GM06990 (cell line): ENCODE measurements around the gene CCDC188.

Source experiments
- DNase-seq: peaks from one replicate; pipeline ENCODE4 v3.0.0-alpha.2; 2011; ENCODE audit not compliant: insufficient read length; ENCODE audit errors: extremely low read depth
- H3K27me3 ChIP-seq: replicated peaks from 2 replicates; pipeline ENCODE4 v1.6.0; 2011; ENCODE audit warnings: low read length; ENCODE audit not compliant: control insufficient read depth, insufficient read depth
- H3K36me3 ChIP-seq: 2 replicates; pipeline ENCODE4 v1.5.1; 2011; ENCODE audit warnings: low read length; ENCODE audit not compliant: control insufficient read depth, insufficient read depth
- H3K4me3 ChIP-seq: replicated peaks from 2 replicates; pipeline ENCODE4 v1.5.1; 2011; ENCODE audit warnings: low read depth, mild to moderate bottlenecking, control low read depth, low read length
- TF ChIP-seq, protein P1 (sequence below): IDR thresholded peaks from 2 replicates; pipeline ENCODE4 v1.5.1; 2011; ENCODE audit warnings: low read length, control low read depth, mild to moderate bottlenecking, inconsistent platforms; ENCODE audit not compliant: insufficient read depth, poor library complexity, severe bottlenecking

Gene CCDC188

DNA sequence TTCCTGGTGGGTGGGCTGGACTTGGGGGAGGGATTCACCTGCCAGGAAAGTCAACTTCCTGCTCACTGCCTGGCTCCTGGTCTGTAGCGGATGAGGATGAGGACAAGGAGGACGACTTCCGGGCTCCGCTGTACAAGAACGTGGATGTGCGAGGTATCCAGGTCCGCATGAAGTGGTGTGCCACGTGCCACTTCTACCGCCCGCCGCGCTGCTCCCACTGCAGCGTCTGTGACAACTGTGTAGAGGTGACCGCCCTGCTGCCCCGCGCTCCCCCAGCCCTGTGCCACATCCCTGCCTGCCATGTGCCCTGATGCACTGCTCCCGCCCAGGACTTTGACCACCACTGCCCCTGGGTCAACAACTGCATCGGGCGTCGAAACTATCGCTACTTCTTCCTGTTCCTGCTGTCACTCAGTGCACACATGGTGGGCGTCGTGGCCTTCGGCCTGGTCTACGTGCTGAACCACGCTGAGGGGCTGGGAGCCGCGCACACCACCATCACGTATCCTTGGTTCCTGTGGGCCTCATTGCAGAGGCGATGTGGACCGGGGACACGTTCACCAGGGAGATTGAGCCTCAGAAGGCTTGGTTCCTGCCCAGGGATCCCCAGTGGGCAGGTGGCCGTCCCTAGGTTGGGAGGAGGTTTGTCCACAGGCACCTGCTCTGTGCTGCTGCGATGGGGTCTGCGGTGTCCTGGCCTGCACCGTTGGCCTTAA, 11.3 kb downstream of the CCDC188 start:
- TF ChIP-seq, protein P1, sequence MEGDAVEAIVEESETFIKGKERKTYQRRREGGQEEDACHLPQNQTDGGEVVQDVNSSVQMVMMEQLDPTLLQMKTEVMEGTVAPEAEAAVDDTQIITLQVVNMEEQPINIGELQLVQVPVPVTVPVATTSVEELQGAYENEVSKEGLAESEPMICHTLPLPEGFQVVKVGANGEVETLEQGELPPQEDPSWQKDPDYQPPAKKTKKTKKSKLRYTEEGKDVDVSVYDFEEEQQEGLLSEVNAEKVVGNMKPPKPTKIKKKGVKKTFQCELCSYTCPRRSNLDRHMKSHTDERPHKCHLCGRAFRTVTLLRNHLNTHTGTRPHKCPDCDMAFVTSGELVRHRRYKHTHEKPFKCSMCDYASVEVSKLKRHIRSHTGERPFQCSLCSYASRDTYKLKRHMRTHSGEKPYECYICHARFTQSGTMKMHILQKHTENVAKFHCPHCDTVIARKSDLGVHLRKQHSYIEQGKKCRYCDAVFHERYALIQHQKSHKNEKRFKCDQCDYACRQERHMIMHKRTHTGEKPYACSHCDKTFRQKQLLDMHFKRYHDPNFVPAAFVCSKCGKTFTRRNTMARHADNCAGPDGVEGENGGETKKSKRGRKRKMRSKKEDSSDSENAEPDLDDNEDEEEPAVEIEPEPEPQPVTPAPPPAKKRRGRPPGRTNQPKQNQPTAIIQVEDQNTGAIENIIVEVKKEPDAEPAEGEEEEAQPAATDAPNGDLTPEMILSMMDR, result no peak
- Histone ChIP-seq H3K27me3 (no peaks in the 10 kb centered on the region), H3K4me3 (no peak overlapping the region), H3K36me3 (peaks cover 1% of the 10 kb centered on the region)
- DNase-seq, result no peak

DNA sequence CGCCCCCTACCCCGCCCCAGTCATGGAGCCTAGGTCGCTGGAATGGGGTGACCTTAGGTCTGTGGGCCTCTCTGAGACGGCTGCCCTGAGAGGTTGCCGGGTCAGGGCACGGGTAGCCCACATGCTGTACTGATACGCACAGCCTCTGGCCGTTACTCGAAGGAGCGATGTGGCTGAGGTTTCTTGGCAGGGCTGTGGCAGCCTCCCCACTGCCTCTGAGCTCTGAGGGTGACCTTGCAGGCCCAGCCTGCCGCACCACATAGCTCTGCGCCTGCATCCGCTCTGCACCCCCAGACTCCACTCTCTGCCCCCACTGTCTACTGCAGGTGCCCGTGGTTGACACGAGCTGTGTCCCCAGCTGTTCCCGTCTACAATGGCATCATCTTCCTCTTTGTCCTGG, 12.0 kb downstream of the CCDC188 start:
- Histone ChIP-seq H3K36me3 (peaks cover 1% of the 10 kb centered on the region), H3K4me3 (no peak overlapping the region), H3K27me3 (no peaks in the 10 kb centered on the region)
- DNase-seq, result no peak
- TF ChIP-seq, protein P1, result no peak

GRCh38 chr22:20138417-20138738, 12.5 kb downstream of the CCDC188 start:
- TF ChIP-seq, protein P1, result no peak
- Histone ChIP-seq H3K4me3 (no peak overlapping the region), H3K27me3 (no peaks in the 10 kb centered on the region), H3K36me3 (peaks cover 1% of the 10 kb centered on the region)
- no peak for DNase-seq

GRCh38 chr22:20137671-20138416, 13.0 kb downstream of the CCDC188 start:
- Histone ChIP-seq H3K36me3 (peaks cover 1% of the 10 kb centered on the region), H3K27me3 (no peaks in the 10 kb centered on the region), H3K4me3 (no peak overlapping the region)
- no peak for DNase-seq
- TF ChIP-seq, protein P1, result no peak

- DNase-seq, result no peak
- H3K4me3 ChIP-seq, result no peak overlapping the region
- TF ChIP-seq, protein P1, result no peak
- peaks cover 1% of the 10 kb centered on the region for H3K36me3 ChIP-seq
- H3K27me3 ChIP-seq, result no peaks in the 10 kb centered on the region
These were observed 13.7 kb downstream of the CCDC188 start for GRCh38 chr22:20137113-20137512.

DNA sequence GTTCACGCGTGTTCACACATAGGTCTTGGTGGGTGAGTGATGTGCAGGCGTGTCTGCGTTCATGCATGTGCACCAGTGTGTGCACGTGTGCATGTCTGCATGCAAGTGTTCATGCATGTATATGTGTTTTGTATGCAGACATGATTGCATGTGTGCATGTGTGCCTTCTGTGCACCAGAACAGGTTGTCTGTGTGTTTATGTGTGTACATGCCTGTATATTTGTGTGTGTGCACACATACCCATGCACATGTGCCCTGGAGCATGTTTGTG, 14.3 kb downstream of the CCDC188 start:
- H3K27me3 ChIP-seq, result no peaks in the 10 kb centered on the region
- H3K36me3 ChIP-seq, result peaks cover 1% of the 10 kb centered on the region
- TF ChIP-seq, protein P1, result no peak
- H3K4me3 ChIP-seq, result no peak overlapping the region
- no peak for DNase-seq
